Hematopoietic multipotent progenitor cell treated with erythropoietin and hydrocortisone succinate and interleukin-3 and kit ligand, for 15 days (in vitro differentiated cells): Measurements from ENCODE around the gene TBC1D2B.
"Not testable (repeated sequence)": the region's sequence is repeated elsewhere in the genome, so short reads cannot be mapped to it uniquely, and the experiment has no call there.

ENCODE experiments used
- DNase-seq: peaks from one replicate; pipeline ENCODE4 v3.0.0-alpha.2; 2015; ENCODE audit warnings: low spot score

TBC1D2B gene

GRCh38 chr15:77988347-77989295 is 88.9 kb downstream of the TBC1D2B start:
- DNase-seq: peak; percentile 38

GRCh38 chr15:77987765-77988136 is 89.8 kb downstream of the TBC1D2B start:
- DNase-seq: not testable (repeated sequence)

- DNase-seq: no peak
These were observed 90.4 kb downstream of the TBC1D2B start for GRCh38 chr15:77986891-77987764.

- no peak for DNase-seq
These were observed 91.5 kb downstream of the TBC1D2B start for GRCh38 chr15:77985931-77986480.

GRCh38 chr15:77985031-77985930 is 92.2 kb downstream of the TBC1D2B start:
- DNase-seq: no peak

GRCh38 chr15:77984446-77984861 is 93.1 kb downstream of the TBC1D2B start:
- DNase-seq: no peak

- DNase-seq: no peak
These were observed 93.6 kb downstream of the TBC1D2B start for GRCh38 chr15:77983708-77984445.

GRCh38 chr15:77983091-77983707 is 94.3 kb downstream of the TBC1D2B start:
- no peak for DNase-seq

- no peak for DNase-seq
These were observed 95.4 kb downstream of the TBC1D2B start for GRCh38 chr15:77982127-77982490.

GRCh38 chr15:77981281-77982126 is 96.0 kb downstream of the TBC1D2B start:
- DNase-seq: no peak

GRCh38 chr15:77980674-77981073 is 96.8 kb downstream of the TBC1D2B start:
- DNase-seq: not testable (repeated sequence)

GRCh38 chr15:77980098-77980497 is 97.4 kb downstream of the TBC1D2B start:
- no peak for DNase-seq

GRCh38 chr15:77979157-77979556 is 98.4 kb downstream of the TBC1D2B start:
- DNase-seq: not testable (repeated sequence)

- not testable (repeated sequence) for DNase-seq
These were observed 98.8 kb downstream of the TBC1D2B start for GRCh38 chr15:77978759-77979145.

GRCh38 chr15:77977903-77978758 is 99.4 kb downstream of the TBC1D2B start:
- not testable (repeated sequence) for DNase-seq

GRCh38 chr15:77976760-77977525 is 100.6 kb downstream of the TBC1D2B start:
- not testable (repeated sequence) for DNase-seq

GRCh38 chr15:77976095-77976450 is 101.4 kb downstream of the TBC1D2B start:
- DNase-seq: not testable (repeated sequence)
